DND-41 (cell line): ENCODE measurements around the gene GDF11.

Experiments
- CTCF ChIP-seq: IDR thresholded peaks from 2 replicates; pipeline ENCODE4 v1.5.1; 2012; ENCODE audit warnings: borderline replicate concordance, low read length, moderate library complexity, mild to moderate bottlenecking; ENCODE audit not compliant: poor library complexity, severe bottlenecking; ENCODE audit errors: extremely low read depth
- EZH2 ChIP-seq: IDR thresholded peaks from 3 replicates; pipeline ENCODE4 v1.6.1; 2012; ENCODE audit warnings: borderline replicate concordance, low read depth, mild to moderate bottlenecking, moderate library complexity, low read length, inconsistent platforms; ENCODE audit not compliant: severe bottlenecking

- no peak for TF ChIP-seq CTCF
- no peak for TF ChIP-seq EZH2
Measured at GRCh38 chr12:55746174-55746912, 3.4 kb downstream of the GDF11 start.
